Subcutaneous adipose tissue (tissue), 4 donors: ENCODE results near the gene KRTAP10-10. TPM values are rescaled to one million over a fixed set of nuclear protein-coding genes. Genes with fewer than 3 reads are reported as not detected.

Experiments
- total RNA-seq, 4 donors: library from RNA; depleted of rRNA; stranded (reverse); fragments of >200 nt; gene quantifications; one replicate each; pipeline ENCODE4 v1.1.0, GENCODE V29; 2016
- TF ChIP-seq, protein P1 (sequence below): fragments of 450-650 bp; IDR thresholded peaks from one replicate; pipeline ENCODE4 v1.5.1; 2016; ENCODE audit warnings: low read depth, mild to moderate bottlenecking, control low read depth, antibody characterized with exemption, moderate library complexity

The KRTAP10-10 gene
- total RNA-seq, 4 donors from 2014 or later: not detected

DNA sequence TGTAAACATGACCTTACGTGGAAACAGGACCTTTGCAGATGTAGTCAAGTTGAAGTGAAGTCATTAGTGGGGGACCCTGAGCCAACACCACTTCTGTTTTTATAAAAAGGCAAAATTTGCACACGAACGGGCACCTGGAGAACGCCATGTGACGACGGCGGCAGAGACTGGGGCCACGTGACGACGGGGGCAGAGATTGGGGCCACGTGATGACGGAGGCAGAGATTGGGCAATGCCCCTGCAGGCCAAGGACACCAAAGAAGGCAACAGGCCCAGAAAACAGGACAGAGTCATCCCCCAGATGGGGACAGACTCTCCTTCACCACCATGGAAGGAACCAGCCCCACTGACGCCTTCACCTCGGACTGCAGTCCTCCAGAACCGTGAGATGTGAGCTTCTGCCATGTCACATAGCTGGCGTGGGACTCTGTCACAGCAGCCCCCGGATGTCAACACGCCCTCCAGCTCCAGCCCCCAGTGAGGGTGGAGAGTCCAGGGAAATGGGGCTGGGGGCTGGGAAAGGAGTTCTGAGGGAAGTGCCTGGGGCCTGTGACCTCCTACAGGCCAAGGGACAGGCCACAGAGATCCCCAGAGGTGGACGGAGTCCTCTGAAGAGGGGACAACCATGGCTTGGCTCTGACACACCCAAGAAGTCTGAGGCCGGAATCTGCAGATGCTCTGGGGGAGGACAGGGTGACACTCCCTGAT, 13.3 kb downstream of the KRTAP10-10 start:
- TF ChIP-seq, protein P1, sequence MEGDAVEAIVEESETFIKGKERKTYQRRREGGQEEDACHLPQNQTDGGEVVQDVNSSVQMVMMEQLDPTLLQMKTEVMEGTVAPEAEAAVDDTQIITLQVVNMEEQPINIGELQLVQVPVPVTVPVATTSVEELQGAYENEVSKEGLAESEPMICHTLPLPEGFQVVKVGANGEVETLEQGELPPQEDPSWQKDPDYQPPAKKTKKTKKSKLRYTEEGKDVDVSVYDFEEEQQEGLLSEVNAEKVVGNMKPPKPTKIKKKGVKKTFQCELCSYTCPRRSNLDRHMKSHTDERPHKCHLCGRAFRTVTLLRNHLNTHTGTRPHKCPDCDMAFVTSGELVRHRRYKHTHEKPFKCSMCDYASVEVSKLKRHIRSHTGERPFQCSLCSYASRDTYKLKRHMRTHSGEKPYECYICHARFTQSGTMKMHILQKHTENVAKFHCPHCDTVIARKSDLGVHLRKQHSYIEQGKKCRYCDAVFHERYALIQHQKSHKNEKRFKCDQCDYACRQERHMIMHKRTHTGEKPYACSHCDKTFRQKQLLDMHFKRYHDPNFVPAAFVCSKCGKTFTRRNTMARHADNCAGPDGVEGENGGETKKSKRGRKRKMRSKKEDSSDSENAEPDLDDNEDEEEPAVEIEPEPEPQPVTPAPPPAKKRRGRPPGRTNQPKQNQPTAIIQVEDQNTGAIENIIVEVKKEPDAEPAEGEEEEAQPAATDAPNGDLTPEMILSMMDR: no peak

DNA sequence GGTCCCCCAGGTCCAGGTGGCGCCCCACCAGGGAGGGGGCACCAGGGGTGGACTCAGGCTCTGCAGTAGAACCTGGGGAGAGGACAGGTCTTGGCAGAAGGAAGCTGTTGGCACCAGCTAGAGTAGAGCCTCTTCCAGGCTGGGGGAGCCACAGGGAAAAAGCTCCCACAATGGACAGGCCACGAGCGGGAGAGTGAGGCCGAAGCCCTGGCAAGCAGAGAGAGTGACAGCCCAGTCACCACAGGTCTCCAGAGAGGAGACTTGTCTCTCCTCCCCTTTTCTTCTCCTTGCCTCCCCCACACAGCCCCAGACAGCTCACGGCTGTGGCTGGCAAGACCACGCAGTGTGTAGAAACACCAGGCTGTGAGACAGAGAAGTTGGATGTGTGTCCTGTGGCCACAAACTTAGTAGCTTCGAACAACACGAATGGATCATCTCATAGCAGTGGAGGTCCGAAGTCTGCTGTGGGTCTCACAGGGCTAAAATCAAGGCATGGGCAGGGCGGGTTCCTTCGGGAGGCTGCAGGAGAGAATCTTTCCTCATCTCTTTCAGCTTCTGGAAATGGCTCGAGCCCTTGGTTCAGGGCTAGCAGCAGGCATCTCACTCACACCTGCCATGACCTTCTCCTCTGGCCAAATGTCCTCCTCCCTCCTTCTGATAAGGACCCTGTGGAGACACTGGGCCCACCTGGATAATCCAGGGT, 14.0 kb downstream of the KRTAP10-10 start:
- TF ChIP-seq, protein P1: no peak

DNA sequence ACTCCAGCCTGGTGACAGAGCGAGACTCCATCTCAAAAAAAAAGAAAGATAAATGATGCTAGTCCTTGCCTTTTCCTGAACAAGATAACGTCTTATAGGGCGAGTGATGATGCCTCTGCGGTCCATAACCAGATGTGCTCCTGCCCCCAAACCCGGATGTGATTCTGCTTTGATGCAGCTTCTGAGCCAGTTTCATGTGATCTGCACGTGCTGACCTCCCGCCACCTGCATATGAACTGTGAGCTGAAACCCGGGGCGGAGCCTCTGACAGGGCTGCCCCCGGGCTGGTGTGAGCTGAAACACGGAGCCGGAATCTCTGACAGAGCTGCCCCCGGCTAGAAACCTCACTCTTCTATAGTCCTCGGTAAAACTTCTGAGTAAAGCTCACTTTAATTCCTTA, 16.0 kb downstream of the KRTAP10-10 start:
- TF ChIP-seq, protein P1: no peak

DNA sequence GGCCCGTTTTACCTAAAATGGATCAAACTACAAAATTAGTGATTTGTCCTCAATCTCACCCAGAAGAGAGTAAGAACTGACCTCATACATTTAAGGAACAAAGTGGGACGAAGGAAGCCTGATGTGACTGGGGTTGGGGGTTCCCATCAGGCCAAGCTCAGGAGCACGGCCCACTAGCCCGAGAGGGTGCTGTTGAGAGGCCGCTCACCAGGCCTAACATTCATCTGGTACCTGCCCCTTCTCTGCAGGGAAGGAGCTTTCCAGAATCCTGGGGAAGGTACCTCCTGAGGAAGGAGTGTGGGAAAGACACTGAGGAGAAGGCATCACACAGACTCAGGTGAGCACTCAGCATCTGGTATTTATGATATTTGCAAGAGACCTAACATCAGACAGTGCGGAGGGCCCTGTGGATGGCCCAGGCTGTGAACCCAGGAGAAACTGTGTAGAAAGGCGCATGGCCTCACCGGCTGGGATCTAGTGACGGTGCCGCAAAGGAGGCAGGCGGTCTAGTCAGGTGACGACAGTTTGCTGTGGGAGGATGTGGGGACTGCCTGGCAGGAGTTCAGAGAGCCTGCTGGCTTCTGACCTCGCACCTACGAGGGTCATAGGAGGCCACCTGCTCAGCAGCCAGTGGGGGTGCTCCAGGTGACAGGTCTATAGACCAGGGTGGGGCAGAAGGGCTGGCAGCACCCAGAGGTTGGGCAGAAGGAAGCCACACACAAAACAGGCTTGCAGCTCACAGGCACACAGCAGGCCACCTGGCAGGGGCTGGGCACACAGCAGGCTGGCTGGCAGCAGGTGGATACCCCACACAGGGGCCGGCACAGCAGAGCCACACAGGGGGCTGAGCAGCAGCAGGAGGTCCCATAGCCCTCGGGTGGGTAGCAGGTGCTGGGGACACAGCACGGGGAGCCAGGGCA, 16.8 kb downstream of the KRTAP10-10 start:
- TF ChIP-seq, protein P1: no peak

DNA sequence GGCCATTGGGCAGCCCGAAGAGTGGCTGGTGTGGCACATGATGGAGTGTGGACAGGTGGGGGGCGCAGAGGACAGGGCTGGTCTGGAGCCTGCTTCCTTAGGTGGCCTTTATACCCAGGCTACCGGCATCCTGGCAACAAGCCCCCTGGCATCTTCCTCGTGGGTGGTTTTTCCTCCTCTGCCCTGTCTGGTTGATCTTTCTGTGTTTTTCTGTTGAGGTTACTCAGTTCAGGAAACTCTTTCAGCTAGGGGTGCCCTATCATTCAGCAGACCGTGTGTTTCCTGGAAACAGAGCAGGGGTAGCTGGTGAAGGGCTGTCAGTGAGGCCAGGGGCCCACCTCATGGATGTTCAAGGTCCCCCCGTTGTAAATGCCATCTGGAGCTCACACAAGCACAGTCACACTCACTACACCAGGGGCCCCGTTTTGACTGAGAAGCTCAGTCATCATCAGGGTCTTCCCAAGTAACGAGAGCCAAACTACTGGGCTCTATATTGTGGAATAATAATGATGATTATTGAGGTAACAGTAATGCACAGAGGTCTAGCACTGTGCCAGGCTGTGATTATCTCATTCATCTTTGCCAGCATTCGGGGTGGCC, 17.5 kb downstream of the KRTAP10-10 start, which contains the start of gene KRTAP12-4:
KRTAP12-4 (minus strand) TSS at position 84 of the 600 bp plus-strand sequence; CDS start at position 39, 45 bp downstream.
- TF ChIP-seq, protein P1: no peak

DNA sequence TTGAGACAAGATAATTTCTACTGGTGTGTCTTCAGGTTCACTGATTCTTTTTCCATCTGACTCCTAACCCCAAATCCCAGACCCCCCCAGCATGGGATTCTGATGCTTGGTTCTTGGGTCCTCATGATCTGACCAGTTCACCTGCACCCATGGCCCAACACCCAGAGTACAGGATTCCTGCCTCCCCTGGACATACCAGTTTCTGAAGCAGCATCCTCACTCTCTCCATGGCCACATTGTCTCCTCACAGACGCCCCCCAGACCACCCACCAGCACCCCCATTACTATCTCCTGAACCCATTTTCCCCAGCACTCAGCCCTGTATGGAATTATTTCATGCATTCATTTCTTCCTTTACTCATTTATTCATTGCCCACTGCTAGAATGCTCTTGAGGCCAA, 19.7 kb downstream of the KRTAP10-10 start:
- TF ChIP-seq, protein P1: no peak
